ENCODE data around the gene EFNB2.

Gene EFNB2

GRCh38 chr13:106523576-106523975 lies 11.9 kb downstream of the EFNB2 start:
- no peak for DNase-seq

GRCh38 chr13:106522898-106523525 lies 12.4 kb downstream of the EFNB2 start:
- no peak for DNase-seq

DNA sequence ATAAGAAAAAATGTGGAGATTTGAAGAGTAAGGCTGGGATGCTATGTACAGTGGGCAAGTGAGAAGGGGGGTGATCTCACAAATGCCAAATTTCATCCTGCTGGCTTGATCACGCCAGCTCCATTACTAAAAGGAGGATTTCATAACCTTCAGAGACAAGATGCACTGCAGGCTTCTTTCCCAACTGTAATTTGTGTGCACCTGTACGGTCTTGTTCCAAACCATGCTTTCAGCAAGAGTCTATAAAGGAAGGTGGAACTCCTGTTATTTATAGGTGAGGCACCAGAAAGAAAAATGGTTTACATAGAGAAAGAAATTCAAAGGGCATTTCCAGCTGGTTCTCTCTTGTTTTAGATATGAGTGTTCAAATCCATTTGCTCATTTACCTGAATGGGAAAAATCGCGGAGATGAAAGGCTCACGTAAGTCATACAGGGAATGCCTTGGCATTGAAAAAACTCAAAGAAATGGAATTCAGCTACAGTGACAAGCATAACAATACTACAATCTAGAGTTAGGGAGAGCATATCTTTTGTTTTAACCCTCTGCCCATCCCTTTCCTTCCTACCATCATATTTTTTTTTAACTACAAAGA lies 13.3 kb downstream of the EFNB2 start:
- no peak for DNase-seq

GRCh38 chr13:106521095-106521799 lies 14.2 kb downstream of the EFNB2 start:
- DNase-seq = no peak

GRCh38 chr13:106520251-106521054 lies 15.0 kb downstream of the EFNB2 start:
- no peak for DNase-seq

DNA sequence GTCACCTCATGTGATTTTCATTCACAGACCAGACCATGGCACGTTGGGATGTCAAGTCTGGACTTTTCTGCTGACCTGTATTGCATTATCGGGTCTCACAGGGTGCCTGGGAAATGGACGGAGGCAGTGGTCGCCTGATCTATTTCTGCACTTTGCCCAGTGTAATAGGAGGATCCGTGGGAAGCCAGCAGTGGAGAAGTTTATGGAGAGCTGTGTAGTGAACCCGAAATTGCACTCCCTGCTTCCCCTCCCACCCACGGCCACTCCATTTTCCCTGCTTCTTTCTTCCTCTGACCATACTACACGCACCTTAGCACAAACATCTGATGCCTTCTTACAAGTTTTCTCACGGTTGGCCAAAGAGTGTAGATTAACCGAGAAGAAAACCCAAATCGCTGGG lies 16.9 kb downstream of the EFNB2 start:
- no peak for DNase-seq

GRCh38 chr13:106517109-106517847 lies 18.2 kb downstream of the EFNB2 start:
- DNase-seq = no peak

GRCh38 chr13:106515635-106516254 lies 19.7 kb downstream of the EFNB2 start:
- no peak for DNase-seq

DNA sequence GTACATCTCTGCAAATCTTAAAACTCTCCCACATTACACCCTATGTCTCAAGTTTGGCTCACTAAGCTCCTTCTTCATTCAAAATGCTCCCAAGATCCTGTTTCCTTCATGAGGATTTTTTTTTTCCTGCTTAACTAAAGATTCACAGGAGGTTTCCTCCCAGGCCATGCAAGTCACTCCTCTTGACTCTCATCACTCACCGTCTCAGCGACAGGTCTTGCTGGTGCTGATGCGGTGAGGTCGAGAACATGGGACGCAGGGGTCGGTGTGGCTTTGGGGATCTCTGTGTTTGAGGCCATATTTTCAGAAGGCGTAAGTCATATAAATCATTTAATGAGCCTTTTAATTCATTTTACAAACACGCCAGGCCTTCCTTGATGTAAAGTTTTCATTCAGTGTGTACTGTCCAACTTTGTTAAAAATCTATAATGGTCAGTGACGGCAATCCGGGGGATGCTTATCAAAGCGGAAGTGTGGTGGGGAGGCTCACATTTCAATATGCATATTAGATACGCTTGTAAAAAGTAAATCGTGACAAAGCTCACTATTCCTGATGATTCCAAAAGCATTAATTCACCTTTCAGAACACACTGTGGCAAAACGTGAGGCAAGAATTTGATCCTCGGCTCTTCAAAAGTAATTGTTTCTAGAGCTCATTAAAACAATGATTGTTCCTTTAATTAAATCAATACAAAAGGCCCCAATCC lies 20.4 kb downstream of the EFNB2 start:
- DNase-seq = no peak

GRCh38 chr13:106513025-106513983 lies 22.2 kb downstream of the EFNB2 start:
- no peak for DNase-seq

DNA sequence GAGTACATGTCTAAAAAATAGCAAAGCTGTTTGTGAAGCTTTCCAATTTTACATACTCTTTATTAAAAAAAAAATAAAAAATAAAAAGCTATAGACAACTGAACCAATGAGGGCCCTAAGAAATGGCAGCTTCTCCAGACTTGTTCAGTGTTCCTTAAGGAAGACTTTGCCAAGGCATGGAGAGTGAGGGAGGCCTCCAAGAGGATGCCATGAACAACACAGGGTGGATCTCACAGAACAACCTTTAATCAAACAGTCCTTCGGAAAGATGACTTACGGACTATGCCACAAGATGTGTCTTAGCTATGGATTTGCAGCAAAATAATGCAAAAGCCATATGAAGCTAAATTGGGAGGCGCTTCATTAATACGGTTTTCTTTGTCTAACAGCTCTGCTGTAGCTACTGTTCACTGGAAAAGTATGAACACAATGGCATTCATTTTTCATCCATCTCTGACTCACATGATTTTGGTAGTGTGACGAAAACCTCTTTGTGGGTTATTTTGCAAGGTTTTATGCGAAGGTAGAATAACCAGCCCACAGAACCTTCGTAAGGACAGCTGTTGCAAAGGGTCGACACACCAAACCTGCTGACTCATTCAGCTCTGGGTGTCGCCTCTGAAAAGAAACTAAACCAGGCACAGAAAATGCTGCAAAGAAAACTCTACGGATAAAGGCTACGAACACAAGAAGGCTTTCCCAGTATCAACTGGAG lies 27.7 kb downstream of the EFNB2 start:
- DNase-seq = no peak

GRCh38 chr13:106506286-106506685 lies 29.2 kb downstream of the EFNB2 start:
- DNase-seq = no peak

DNA sequence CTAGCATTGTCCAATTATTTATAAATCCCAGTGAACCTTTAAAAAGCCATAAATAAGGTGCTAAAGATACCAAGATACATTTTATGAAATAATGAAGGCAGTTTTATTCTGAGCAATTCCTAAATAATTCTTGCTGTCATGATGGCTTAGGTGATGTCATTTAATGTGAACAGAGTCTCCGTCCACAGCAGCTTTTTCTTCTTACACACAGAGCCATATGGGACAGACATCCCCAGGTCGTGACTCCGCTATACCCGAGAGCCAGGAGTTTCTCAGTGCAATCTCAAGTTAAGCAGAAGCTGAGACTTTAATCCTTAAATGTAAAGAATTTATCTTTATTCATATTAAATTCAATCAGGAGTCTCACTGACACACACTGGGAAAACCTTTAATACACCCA lies 29.7 kb downstream of the EFNB2 start:
- no peak for DNase-seq

GRCh38 chr13:106505295-106505694 lies 30.2 kb downstream of the EFNB2 start:
- no peak for DNase-seq

- no peak for DNase-seq
Observed at GRCh38 chr13:106503730-106504453, 31.6 kb downstream of the EFNB2 start.

- no peak for DNase-seq
Observed at GRCh38 chr13:106503272-106503671, 32.2 kb downstream of the EFNB2 start.

GRCh38 chr13:106500445-106500844 lies 35.0 kb downstream of the EFNB2 start:
- DNase-seq = peak; percentile 19

- peak; percentile 82 for DNase-seq
Observed at GRCh38 chr13:106499896-106500295, 35.6 kb downstream of the EFNB2 start.

GRCh38 chr13:106499113-106499512 lies 36.3 kb downstream of the EFNB2 start:
- no peak for DNase-seq

Data from RPMI8226 (cell line).